ENCODE measurements around the gene MAPK8.

MAPK8 gene

GRCh38 chr10:48406658-48407057 is 100.2 kb downstream of the MAPK8 start:
- no peak overlapping the region for H2AFZ ChIP-seq (ENCODE audit: low read length)
- no peak overlapping the region for H3K4me2 ChIP-seq (ENCODE audit: low read depth, low read length)
- no peak overlapping the region for H3K27ac ChIP-seq (ENCODE audit: low read length)
- H3K4me3 ChIP-seq (ENCODE audit: low read length) = no peak overlapping the region
- H3K4me1 ChIP-seq (ENCODE audit: low read length) = no peaks in the 10 kb centered on the region
- no peak for TF ChIP-seq CTCF (IDR thresholded peaks at IDR 0.05; ENCODE audit: low read length)
- no peak for TF ChIP-seq EZH2phosphoT487 (IDR thresholded peaks at IDR 0.05; ENCODE audit: low read length)
- no peak for TF ChIP-seq EZH2 (optimal IDR thresholded peaks at IDR 0.05; ENCODE audit: low read depth, low read length)
- no peaks in the 10 kb centered on the region for H4K20me1 ChIP-seq (ENCODE audit: insufficient read depth, low read length)
- H3K36me3 ChIP-seq (replicated peaks; ENCODE audit: insufficient read depth, low read length) = no peaks in the 10 kb centered on the region
- no peaks in the 10 kb centered on the region for H3F3A ChIP-seq (ENCODE audit: insufficient read depth, low read length)
- no peak for DNase-seq
- H3K9me2 ChIP-seq (replicated peaks; ENCODE audit: insufficient read depth, low read length) = no peaks in the 10 kb centered on the region
- H3K27me3 ChIP-seq (replicated peaks; ENCODE audit: insufficient read depth, low read length) = no peaks in the 10 kb centered on the region
- no peaks in the 10 kb centered on the region for H3K79me2 ChIP-seq (ENCODE audit: low read length)
- H3K9ac ChIP-seq (ENCODE audit: low read length) = no peak overlapping the region
- no peaks in the 10 kb centered on the region for H3K9me3 ChIP-seq (replicated peaks; ENCODE audit: insufficient read depth, low read length)

GRCh38 chr10:48410503-48410902 is 104.0 kb downstream of the MAPK8 start:
- no peak for TF ChIP-seq EZH2phosphoT487 (IDR thresholded peaks at IDR 0.05; ENCODE audit: low read length)
- TF ChIP-seq CTCF (IDR thresholded peaks at IDR 0.05; ENCODE audit: low read length) = no peak
- no peak for TF ChIP-seq EZH2 (optimal IDR thresholded peaks at IDR 0.05; ENCODE audit: low read depth, low read length)
- no peak overlapping the region for H3K27ac ChIP-seq (ENCODE audit: low read length)
- H3K9ac ChIP-seq (ENCODE audit: low read length) = no peak overlapping the region
- no peaks in the 10 kb centered on the region for H4K20me1 ChIP-seq (ENCODE audit: insufficient read depth, low read length)
- no peaks in the 10 kb centered on the region for H3K27me3 ChIP-seq (replicated peaks; ENCODE audit: insufficient read depth, low read length)
- H3F3A ChIP-seq (ENCODE audit: insufficient read depth, low read length) = no peaks in the 10 kb centered on the region
- H3K79me2 ChIP-seq (ENCODE audit: low read length) = no peaks in the 10 kb centered on the region
- H3K4me3 ChIP-seq (ENCODE audit: low read length) = no peak overlapping the region
- peaks cover 8% of the 10 kb centered on the region; the same call in 1 of the 2 replicates for H3K36me3 ChIP-seq (replicated peaks; ENCODE audit: insufficient read depth, low read length)
- no peaks in the 10 kb centered on the region for H3K4me1 ChIP-seq (ENCODE audit: low read length)
- no peaks in the 10 kb centered on the region for H3K9me3 ChIP-seq (replicated peaks; ENCODE audit: insufficient read depth, low read length)
- no peaks in the 10 kb centered on the region for H3K9me2 ChIP-seq (replicated peaks; ENCODE audit: insufficient read depth, low read length)
- DNase-seq = no peak
- no peak overlapping the region for H2AFZ ChIP-seq (ENCODE audit: low read length)
- no peak overlapping the region for H3K4me2 ChIP-seq (ENCODE audit: low read depth, low read length)

GRCh38 chr10:48411510-48411909 is 105.0 kb downstream of the MAPK8 start:
- Histone ChIP-seq H3K27me3 (replicated peaks; ENCODE audit: insufficient read depth, low read length) (no peaks in the 10 kb centered on the region), H3K4me1 (ENCODE audit: low read length) (no peaks in the 10 kb centered on the region), H2AFZ (ENCODE audit: low read length) (no peak overlapping the region), H3K9me2 (replicated peaks; ENCODE audit: insufficient read depth, low read length) (no peaks in the 10 kb centered on the region), H3K36me3 (replicated peaks; ENCODE audit: insufficient read depth, low read length) (peaks cover 8% of the 10 kb centered on the region; the same call in 1 of the 2 replicates), H3K4me3 (ENCODE audit: low read length) (no peak overlapping the region), H3K4me2 (ENCODE audit: low read depth, low read length) (no peak overlapping the region), H3K79me2 (ENCODE audit: low read length) (no peaks in the 10 kb centered on the region), H3F3A (ENCODE audit: insufficient read depth, low read length) (no peaks in the 10 kb centered on the region), H3K27ac (ENCODE audit: low read length) (no peak overlapping the region), H3K9ac (ENCODE audit: low read length) (no peak overlapping the region), H4K20me1 (ENCODE audit: insufficient read depth, low read length) (no peaks in the 10 kb centered on the region), H3K9me3 (replicated peaks; ENCODE audit: insufficient read depth, low read length) (no peaks in the 10 kb centered on the region)
- no peak for TF ChIP-seq CTCF (IDR thresholded peaks at IDR 0.05; ENCODE audit: low read length)
- TF ChIP-seq EZH2 (optimal IDR thresholded peaks at IDR 0.05; ENCODE audit: low read depth, low read length) = no peak
- TF ChIP-seq EZH2phosphoT487 (IDR thresholded peaks at IDR 0.05; ENCODE audit: low read length) = no peak
- no peak for DNase-seq

Data from MM.1S (cell line).